ENCODE measurements around the gene SLFN12L. TPM values are rescaled to one million over a fixed set of nuclear protein-coding genes. Genes with fewer than 3 reads are reported as not detected.

SLFN12L gene
- total RNA-seq (2021) (not detected in 2 replicates), Bru-seq, nascent RNA (not detected), BruChase-seq, experiment 1, labeled RNA remaining after a 2-hour chase (percentile 1 among the genes with signal in this experiment), BruChase-seq, experiment 2, labeled RNA remaining after a 6-hour chase (percentile 2 among the genes with signal in this experiment)
- long read RNA-seq, result 0 reads

DNA sequence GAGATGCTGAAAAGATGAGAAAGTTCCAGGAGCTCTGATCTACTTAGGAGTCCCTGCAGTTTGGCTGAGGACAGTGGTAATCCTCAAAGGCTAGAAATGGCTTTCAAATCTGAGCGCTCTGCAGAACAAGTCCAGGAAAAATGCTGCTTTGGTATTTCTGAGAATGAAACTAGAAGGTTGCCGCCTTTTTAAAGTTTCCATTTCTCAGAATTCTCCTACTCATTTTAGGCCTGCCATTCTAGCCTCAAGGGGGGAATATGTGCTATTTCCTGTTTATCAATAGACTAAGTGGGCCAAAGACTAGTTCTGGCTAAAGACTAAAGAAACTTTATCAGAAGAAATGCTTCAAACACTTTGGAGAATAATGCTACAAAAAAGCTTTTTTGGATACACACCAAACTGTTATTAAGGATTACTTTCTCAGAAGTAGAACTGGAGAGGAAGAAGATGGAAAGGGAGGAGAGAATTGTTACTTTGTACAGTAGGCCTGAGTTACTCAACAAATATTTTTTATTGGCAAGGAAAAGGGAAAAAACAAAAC lies at the start of gene SLFN12L:
Gene SLFN12L, minus strand, starts transcription at position 78 of the 541 bp plus-strand sequence. CDS start 15,314 bp downstream, outside the sequence.
- ChIA-PET CTCF (interaction anchor here (0.6 to 1.0 kb wide), 2 partner anchors 93 to 308 kb away, joined by 3 read pairs; no protein-coding TSS in a partner anchor), POLR2A (ENCODE audit: unreplicated experiment) (no interaction called here)
- Histone ChIP-seq H3K27me3 (ENCODE audit: insufficient read depth, low read depth) (no peaks in the 10 kb centered on the region), H3K36me3 (ENCODE audit: low read depth) (no peaks in the 10 kb centered on the region), H3K4me2 (no peak within 1 kb of the TSS), H3K27ac (no peak within 1 kb of the TSS), H3K9me2 (ENCODE audit: insufficient read depth) (no peaks in the 10 kb centered on the region), H3K4me3 (no peak within 1 kb of the TSS), H2AFZ (no peak within 1 kb of the TSS), H4K20me1 (ENCODE audit: insufficient read depth) (no peaks in the 10 kb centered on the region), H3K9me3 (ENCODE audit: insufficient read depth, low read depth) (no peaks in the 10 kb centered on the region), H3F3A (ENCODE audit: insufficient read depth, low read depth) (no peaks in the 10 kb centered on the region), H3K4me1 (replicated peaks; ENCODE audit: insufficient read depth) (no peaks in the 10 kb centered on the region), H3K79me2 (ENCODE audit: low read depth) (no peaks in the 10 kb centered on the region)
- intact Hi-C loops (cut with micrococcal nuclease; ENCODE audit: unreplicated experiment), result loop anchor here (5.0 to 10.0 kb wide), 4 partner anchors 210 to 1333 kb away; partner anchors contain the start of gene LIG3
- BruUV-seq (replicated peaks), result no TSS peak
- TF ChIP-seq EZH2 (IDR thresholded peaks at IDR 0.05; ENCODE audit: low read depth), result no peak
- TF ChIP-seq, protein P1, sequence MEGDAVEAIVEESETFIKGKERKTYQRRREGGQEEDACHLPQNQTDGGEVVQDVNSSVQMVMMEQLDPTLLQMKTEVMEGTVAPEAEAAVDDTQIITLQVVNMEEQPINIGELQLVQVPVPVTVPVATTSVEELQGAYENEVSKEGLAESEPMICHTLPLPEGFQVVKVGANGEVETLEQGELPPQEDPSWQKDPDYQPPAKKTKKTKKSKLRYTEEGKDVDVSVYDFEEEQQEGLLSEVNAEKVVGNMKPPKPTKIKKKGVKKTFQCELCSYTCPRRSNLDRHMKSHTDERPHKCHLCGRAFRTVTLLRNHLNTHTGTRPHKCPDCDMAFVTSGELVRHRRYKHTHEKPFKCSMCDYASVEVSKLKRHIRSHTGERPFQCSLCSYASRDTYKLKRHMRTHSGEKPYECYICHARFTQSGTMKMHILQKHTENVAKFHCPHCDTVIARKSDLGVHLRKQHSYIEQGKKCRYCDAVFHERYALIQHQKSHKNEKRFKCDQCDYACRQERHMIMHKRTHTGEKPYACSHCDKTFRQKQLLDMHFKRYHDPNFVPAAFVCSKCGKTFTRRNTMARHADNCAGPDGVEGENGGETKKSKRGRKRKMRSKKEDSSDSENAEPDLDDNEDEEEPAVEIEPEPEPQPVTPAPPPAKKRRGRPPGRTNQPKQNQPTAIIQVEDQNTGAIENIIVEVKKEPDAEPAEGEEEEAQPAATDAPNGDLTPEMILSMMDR (conservative IDR thresholded peaks at IDR 0.05), result no peak
- DNase-seq, result no peak

DNA sequence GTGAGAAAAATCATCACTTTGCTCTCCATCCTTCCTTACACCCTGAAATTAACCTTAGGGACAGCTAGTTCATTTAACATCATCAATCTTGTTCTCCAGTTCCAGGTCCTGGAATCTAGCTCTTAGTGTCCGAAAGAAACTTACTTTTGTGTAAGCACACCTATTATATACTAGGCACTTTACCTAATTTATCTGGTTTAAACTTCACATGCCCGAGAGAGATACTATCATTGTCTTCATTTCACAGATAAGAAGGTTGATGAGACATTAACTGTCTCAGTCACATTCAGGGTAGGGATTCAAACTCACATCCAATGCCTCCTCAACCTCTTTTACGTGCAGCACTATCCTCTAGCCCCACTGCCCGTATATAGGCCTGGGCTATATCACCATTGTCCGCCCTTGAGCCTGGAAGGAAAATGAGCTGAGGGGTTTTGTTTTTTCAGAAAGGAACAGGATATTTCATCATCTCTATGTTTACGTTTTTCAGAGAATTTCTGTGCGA lies 49.1 kb upstream of the SLFN12L start:
- H3K4me3 ChIP-seq, result peak overlapping the region; percentile 97
- no peak for DNase-seq
- H3K36me3 ChIP-seq (ENCODE audit: low read depth), result no peaks in the 10 kb centered on the region
- TF ChIP-seq, protein P1 (conservative IDR thresholded peaks at IDR 0.05), result no peak
- TF ChIP-seq EZH2 (IDR thresholded peaks at IDR 0.05; ENCODE audit: low read depth), result no peak
- peaks cover 40% of the 10 kb centered on the region for H3K79me2 ChIP-seq (ENCODE audit: low read depth)
- peak overlapping the region; percentile 98 for H2AFZ ChIP-seq
- H3K9me2 ChIP-seq (ENCODE audit: insufficient read depth), result no peaks in the 10 kb centered on the region
- H3K9me3 ChIP-seq (ENCODE audit: insufficient read depth, low read depth), result no peaks in the 10 kb centered on the region
- peaks cover 23% of the 10 kb centered on the region for H3F3A ChIP-seq (ENCODE audit: insufficient read depth, low read depth)
- H3K4me2 ChIP-seq, result peak overlapping the region; percentile 90
- peaks cover 16% of the 10 kb centered on the region for H3K4me1 ChIP-seq (replicated peaks; ENCODE audit: insufficient read depth)
- peaks cover 20% of the 10 kb centered on the region for H4K20me1 ChIP-seq (ENCODE audit: insufficient read depth)
- CTCF ChIA-PET, result interaction anchor here (0.5 kb wide), 1 partner anchor 1166 kb away, joined by 3 read pairs; no protein-coding TSS in a partner anchor
- POLR2A ChIA-PET (ENCODE audit: unreplicated experiment), result interaction anchor here (0.7 kb wide), 1 partner anchor 10 kb away, joined by 3 read pairs; no protein-coding TSS in a partner anchor
- TSS peak; percentile 99 for BruUV-seq (replicated peaks)
- H3K27me3 ChIP-seq (ENCODE audit: insufficient read depth, low read depth), result no peaks in the 10 kb centered on the region
- peak overlapping the region; percentile 92 for H3K27ac ChIP-seq
- intact Hi-C loops (cut with micrococcal nuclease; ENCODE audit: unreplicated experiment), result loop anchor here (1.0 kb wide), 1 partner anchor 8 kb away; the partner anchor contains the start of gene PEX12

DNA sequence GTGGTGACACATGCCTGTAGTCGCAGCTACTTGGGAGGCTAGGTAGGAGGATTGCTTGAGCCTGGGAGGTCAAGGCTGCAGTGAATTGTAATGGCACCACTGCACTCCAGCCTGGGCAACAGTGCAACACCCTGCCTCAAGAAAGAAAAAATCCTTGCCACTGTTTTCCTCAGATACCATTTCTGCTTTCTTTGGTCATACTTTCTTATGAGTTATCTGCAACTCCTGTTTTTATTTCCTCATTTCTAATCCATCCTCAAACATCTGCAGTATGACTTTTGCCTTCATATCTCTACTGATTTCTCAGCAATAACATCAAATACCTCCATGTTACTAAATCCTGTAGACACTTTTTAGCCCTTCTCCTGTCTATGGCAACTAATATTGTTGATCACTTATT lies 46.6 kb upstream of the SLFN12L start:
- H3F3A ChIP-seq (ENCODE audit: insufficient read depth, low read depth), result peaks cover 18% of the 10 kb centered on the region
- CTCF ChIA-PET, result no interaction called here
- no peak overlapping the region for H3K4me2 ChIP-seq
- H3K4me1 ChIP-seq (replicated peaks; ENCODE audit: insufficient read depth), result peaks cover 19% of the 10 kb centered on the region
- no peaks in the 10 kb centered on the region for H3K9me2 ChIP-seq (ENCODE audit: insufficient read depth)
- no peak overlapping the region for H2AFZ ChIP-seq
- H3K27me3 ChIP-seq (ENCODE audit: insufficient read depth, low read depth), result no peaks in the 10 kb centered on the region
- H3K9me3 ChIP-seq (ENCODE audit: insufficient read depth, low read depth), result no peaks in the 10 kb centered on the region
- BruUV-seq (replicated peaks), result no TSS peak
- POLR2A ChIA-PET (ENCODE audit: unreplicated experiment), result interaction anchor here (0.6 kb wide), 1 partner anchor 1018 kb away, joined by 4 read pairs; no protein-coding TSS in a partner anchor
- no peak for DNase-seq
- intact Hi-C loops (cut with micrococcal nuclease; ENCODE audit: unreplicated experiment), result no loop called here
- no peak overlapping the region for H3K4me3 ChIP-seq
- H3K79me2 ChIP-seq (ENCODE audit: low read depth), result peaks cover 15% of the 10 kb centered on the region
- TF ChIP-seq EZH2 (IDR thresholded peaks at IDR 0.05; ENCODE audit: low read depth), result no peak
- TF ChIP-seq, protein P1 (conservative IDR thresholded peaks at IDR 0.05), result no peak
- no peaks in the 10 kb centered on the region for H3K36me3 ChIP-seq (ENCODE audit: low read depth)
- H3K27ac ChIP-seq, result no peak overlapping the region
- peaks cover 3% of the 10 kb centered on the region for H4K20me1 ChIP-seq (ENCODE audit: insufficient read depth)
